WTC11 (cell line): ENCODE measurements around the gene CAV1. TPM values are rescaled to one million over a fixed set of nuclear protein-coding genes. Genes with fewer than 3 reads are reported as not detected.
"Not testable (repeated sequence)": the region's sequence is repeated elsewhere in the genome, so short reads cannot be mapped to it uniquely, and the experiment has no call there.

Experiments used
- ATAC-seq: fragments of 200-7000 bp; cut with Tn5 transposase; 2 replicates; pipeline ENCODE4 v1.10.0; 2021; ENCODE audit warnings: mild to moderate bottlenecking, moderate library complexity
- CTCF ChIA-PET: fragments of 300-600 bp; sonication (Branson Sonifier 250); formaldehyde crosslinking; loops from one replicate; lab custom pipeline; 2021; ENCODE audit warnings: antibody characterized with exemption; lab: Charles Lee
- POLR2A ChIA-PET: fragments of 350-600 bp; sonication (Branson Sonifier 250); formaldehyde crosslinking; loops from one replicate; lab custom pipeline; 2021; ENCODE audit warnings: antibody characterized with exemption; lab: Charles Lee
- DNase-seq: peaks from one replicate; pipeline ENCODE4 v3.0.0; 2021; ENCODE audit warnings: low spot score
- H3K27ac Mint-ChIP-seq: 2 replicates; pipeline ENCODE4 v1.8.0; 2021; ENCODE audit warnings: mixed read lengths
- H3K27me3 Mint-ChIP-seq: 2 replicates; pipeline ENCODE4 v1.8.0; 2021; ENCODE audit warnings: low read depth, mild to moderate bottlenecking, moderate library complexity, mixed read lengths
- H3K36me3 Mint-ChIP-seq: 2 replicates; pipeline ENCODE4 v1.8.0; 2021; ENCODE audit warnings: mixed read lengths
- H3K4me1 Mint-ChIP-seq: 2 replicates; pipeline ENCODE4 v1.8.0; 2022; ENCODE audit warnings: mixed read lengths
- H3K4me3 Mint-ChIP-seq: 2 replicates; pipeline ENCODE4 v1.8.0; 2021; ENCODE audit warnings: mild to moderate bottlenecking, moderate library complexity, mixed read lengths
- H3K9me3 Mint-ChIP-seq: 2 replicates; pipeline ENCODE4 v1.8.0; 2021; ENCODE audit warnings: mixed read lengths
- ATF2 ChIP-seq: sonication (generic); formaldehyde crosslinking; IDR thresholded peaks from 2 replicates; pipeline ENCODE4 v1.8.1; 2022; ENCODE audit warnings: low read depth, missing genetic modification reagents, borderline replicate concordance
- EMX1 ChIP-seq: fragments of 250-450 bp; sonication (Bioruptor Pico); IDR thresholded peaks from 2 replicates; pipeline ENCODE4 v1.8.0; 2021; ENCODE audit warnings: mild to moderate bottlenecking
- GTF2I ChIP-seq: fragments of 250-450 bp; sonication (Bioruptor Pico); conservative IDR thresholded peaks from 2 replicates; pipeline ENCODE4 v1.4.0; 2021; ENCODE audit warnings: mild to moderate bottlenecking
- MLX ChIP-seq: sonication (generic); formaldehyde crosslinking; IDR thresholded peaks from 2 replicates; pipeline ENCODE4 v1.8.1; 2023; ENCODE audit warnings: mild to moderate bottlenecking, missing genetic modification reagents, moderate library complexity
- NFYB ChIP-seq: sonication (generic); formaldehyde crosslinking; conservative IDR thresholded peaks from 2 replicates; pipeline ENCODE4 v1.8.0; 2022; ENCODE audit warnings: low read depth, missing genetic modification reagents
- NR1H2 ChIP-seq: sonication (generic); formaldehyde crosslinking; IDR thresholded peaks from 2 replicates; pipeline ENCODE4 v1.9.0; 2021; ENCODE audit warnings: mild to moderate bottlenecking, moderate library complexity, missing genetic modification reagents
- NR3C1 ChIP-seq: sonication (generic); formaldehyde crosslinking; conservative IDR thresholded peaks from 2 replicates; pipeline ENCODE4 v1.8.1; 2023; ENCODE audit warnings: low read depth, mild to moderate bottlenecking, missing genetic modification reagents
- OVOL2 ChIP-seq: fragments of 250-450 bp; sonication (Bioruptor Pico); IDR thresholded peaks from 2 replicates; pipeline ENCODE4 v1.9.0; 2021; ENCODE audit warnings: mild to moderate bottlenecking, borderline replicate concordance
- RELA ChIP-seq: sonication (generic); formaldehyde crosslinking; IDR thresholded peaks from 2 replicates; pipeline ENCODE4 v1.8.1; 2022; ENCODE audit warnings: missing genetic modification reagents, mild to moderate bottlenecking, borderline replicate concordance
- SMAD3 ChIP-seq: sonication (generic); formaldehyde crosslinking; IDR thresholded peaks from 2 replicates; pipeline ENCODE4 v1.8.0; 2022; ENCODE audit warnings: missing genetic modification reagents, mild to moderate bottlenecking, borderline replicate concordance
- TEAD4 ChIP-seq: sonication (generic); formaldehyde crosslinking; IDR thresholded peaks from 2 replicates; pipeline ENCODE4 v1.8.0; 2022; ENCODE audit warnings: mild to moderate bottlenecking, missing genetic modification reagents
- ZBTB21 ChIP-seq: sonication (generic); formaldehyde crosslinking; IDR thresholded peaks from 2 replicates; pipeline ENCODE4 v1.8.1; 2023; ENCODE audit warnings: mild to moderate bottlenecking, missing genetic modification reagents, borderline replicate concordance
- ZNF121 ChIP-seq: sonication (generic); formaldehyde crosslinking; IDR thresholded peaks from 2 replicates; pipeline ENCODE4 v1.8.0; 2023; ENCODE audit warnings: missing genetic modification reagents
- ZNF232 ChIP-seq: sonication (generic); formaldehyde crosslinking; IDR thresholded peaks from 2 replicates; pipeline ENCODE4 v1.8.0; 2022; ENCODE audit warnings: mild to moderate bottlenecking, missing genetic modification reagents
- total RNA-seq: library from RNA; stranded (reverse); gene quantifications from 3 replicates; pipeline ENCODE4 v1.2.3, GENCODE V29; 2021
- TF ChIP-seq, protein P1 (sequence below): sonication (generic); formaldehyde crosslinking; IDR thresholded peaks from 2 replicates; pipeline ENCODE4 v1.8.1; 2023; ENCODE audit warnings: mild to moderate bottlenecking, missing genetic modification reagents, borderline replicate concordance
- TF ChIP-seq, protein P2 (sequence below): sonication (generic); formaldehyde crosslinking; IDR thresholded peaks from 2 replicates; pipeline ENCODE4 v1.8.0; 2022; ENCODE audit warnings: missing genetic modification reagents
- TF ChIP-seq, protein P3 (sequence below): fragments of 250-450 bp; sonication (Bioruptor Pico); IDR thresholded peaks from 2 replicates; pipeline ENCODE4 v2.1.2; 2022; ENCODE audit warnings: mild to moderate bottlenecking, moderate library complexity

CAV1 gene
- total RNA-seq, 1 experiment from 2014 or later = 19.7 TPM

- TF ChIP-seq SMAD3 (CRISPR knock-in tag) = no peak
- TF ChIP-seq, protein P1, sequence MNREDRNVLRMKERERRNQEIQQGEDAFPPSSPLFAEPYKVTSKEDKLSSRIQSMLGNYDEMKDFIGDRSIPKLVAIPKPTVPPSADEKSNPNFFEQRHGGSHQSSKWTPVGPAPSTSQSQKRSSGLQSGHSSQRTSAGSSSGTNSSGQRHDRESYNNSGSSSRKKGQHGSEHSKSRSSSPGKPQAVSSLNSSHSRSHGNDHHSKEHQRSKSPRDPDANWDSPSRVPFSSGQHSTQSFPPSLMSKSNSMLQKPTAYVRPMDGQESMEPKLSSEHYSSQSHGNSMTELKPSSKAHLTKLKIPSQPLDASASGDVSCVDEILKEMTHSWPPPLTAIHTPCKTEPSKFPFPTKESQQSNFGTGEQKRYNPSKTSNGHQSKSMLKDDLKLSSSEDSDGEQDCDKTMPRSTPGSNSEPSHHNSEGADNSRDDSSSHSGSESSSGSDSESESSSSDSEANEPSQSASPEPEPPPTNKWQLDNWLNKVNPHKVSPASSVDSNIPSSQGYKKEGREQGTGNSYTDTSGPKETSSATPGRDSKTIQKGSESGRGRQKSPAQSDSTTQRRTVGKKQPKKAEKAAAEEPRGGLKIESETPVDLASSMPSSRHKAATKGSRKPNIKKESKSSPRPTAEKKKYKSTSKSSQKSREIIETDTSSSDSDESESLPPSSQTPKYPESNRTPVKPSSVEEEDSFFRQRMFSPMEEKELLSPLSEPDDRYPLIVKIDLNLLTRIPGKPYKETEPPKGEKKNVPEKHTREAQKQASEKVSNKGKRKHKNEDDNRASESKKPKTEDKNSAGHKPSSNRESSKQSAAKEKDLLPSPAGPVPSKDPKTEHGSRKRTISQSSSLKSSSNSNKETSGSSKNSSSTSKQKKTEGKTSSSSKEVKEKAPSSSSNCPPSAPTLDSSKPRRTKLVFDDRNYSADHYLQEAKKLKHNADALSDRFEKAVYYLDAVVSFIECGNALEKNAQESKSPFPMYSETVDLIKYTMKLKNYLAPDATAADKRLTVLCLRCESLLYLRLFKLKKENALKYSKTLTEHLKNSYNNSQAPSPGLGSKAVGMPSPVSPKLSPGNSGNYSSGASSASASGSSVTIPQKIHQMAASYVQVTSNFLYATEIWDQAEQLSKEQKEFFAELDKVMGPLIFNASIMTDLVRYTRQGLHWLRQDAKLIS (CRISPR knock-in tag) = no peak
- TF ChIP-seq ZNF121 (CRISPR knock-in tag) = no peak
These were observed 46.0 kb upstream of the CAV1 start (continued) for GRCh38 chr7:116478834-116479233.

- Mint-ChIP-seq H3K4me1 (no peaks in the 10 kb centered on the region), H3K27ac (no peak overlapping the region), H3K9me3 (no peaks in the 10 kb centered on the region), H3K36me3 (no peaks in the 10 kb centered on the region), H3K4me3 (no peak overlapping the region), H3K27me3 (no peaks in the 10 kb centered on the region)
- ChIA-PET CTCF (interaction anchor here (1.3 kb wide), 1 partner anchor 43 kb away, joined by 3 read pairs; no protein-coding TSS in a partner anchor), POLR2A (no interaction called here)
- no peak for TF ChIP-seq MLX (CRISPR knock-in tag)
- no peak for TF ChIP-seq GTF2I (CRISPR knock-in tag)
- no peak for TF ChIP-seq NR1H2 (CRISPR knock-in tag)
- TF ChIP-seq, protein P2, sequence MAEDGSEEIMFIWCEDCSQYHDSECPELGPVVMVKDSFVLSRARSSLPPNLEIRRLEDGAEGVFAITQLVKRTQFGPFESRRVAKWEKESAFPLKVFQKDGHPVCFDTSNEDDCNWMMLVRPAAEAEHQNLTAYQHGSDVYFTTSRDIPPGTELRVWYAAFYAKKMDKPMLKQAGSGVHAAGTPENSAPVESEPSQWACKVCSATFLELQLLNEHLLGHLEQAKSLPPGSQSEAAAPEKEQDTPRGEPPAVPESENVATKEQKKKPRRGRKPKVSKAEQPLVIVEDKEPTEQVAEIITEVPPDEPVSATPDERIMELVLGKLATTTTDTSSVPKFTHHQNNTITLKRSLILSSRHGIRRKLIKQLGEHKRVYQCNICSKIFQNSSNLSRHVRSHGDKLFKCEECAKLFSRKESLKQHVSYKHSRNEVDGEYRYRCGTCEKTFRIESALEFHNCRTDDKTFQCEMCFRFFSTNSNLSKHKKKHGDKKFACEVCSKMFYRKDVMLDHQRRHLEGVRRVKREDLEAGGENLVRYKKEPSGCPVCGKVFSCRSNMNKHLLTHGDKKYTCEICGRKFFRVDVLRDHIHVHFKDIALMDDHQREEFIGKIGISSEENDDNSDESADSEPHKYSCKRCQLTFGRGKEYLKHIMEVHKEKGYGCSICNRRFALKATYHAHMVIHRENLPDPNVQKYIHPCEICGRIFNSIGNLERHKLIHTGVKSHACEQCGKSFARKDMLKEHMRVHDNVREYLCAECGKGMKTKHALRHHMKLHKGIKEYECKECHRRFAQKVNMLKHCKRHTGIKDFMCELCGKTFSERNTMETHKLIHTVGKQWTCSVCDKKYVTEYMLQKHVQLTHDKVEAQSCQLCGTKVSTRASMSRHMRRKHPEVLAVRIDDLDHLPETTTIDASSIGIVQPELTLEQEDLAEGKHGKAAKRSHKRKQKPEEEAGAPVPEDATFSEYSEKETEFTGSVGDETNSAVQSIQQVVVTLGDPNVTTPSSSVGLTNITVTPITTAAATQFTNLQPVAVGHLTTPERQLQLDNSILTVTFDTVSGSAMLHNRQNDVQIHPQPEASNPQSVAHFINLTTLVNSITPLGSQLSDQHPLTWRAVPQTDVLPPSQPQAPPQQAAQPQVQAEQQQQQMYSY (CRISPR knock-in tag) = no peak
- TF ChIP-seq EMX1 (CRISPR knock-in tag) = no peak
- TF ChIP-seq NFYB (CRISPR knock-in tag) = no peak
- TF ChIP-seq OVOL2 (CRISPR knock-in tag) = no peak
- no peak for TF ChIP-seq ZBTB21 (CRISPR knock-in tag)
- TF ChIP-seq, protein P3, sequence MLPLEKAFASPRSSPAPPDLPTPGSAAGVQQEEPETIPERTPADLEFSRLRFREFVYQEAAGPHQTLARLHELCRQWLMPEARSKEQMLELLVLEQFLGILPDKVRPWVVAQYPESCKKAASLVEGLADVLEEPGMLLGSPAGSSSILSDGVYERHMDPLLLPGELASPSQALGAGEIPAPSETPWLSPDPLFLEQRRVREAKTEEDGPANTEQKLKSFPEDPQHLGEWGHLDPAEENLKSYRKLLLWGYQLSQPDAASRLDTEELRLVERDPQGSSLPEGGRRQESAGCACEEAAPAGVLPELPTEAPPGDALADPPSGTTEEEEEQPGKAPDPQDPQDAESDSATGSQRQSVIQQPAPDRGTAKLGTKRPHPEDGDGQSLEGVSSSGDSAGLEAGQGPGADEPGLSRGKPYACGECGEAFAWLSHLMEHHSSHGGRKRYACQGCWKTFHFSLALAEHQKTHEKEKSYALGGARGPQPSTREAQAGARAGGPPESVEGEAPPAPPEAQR (CRISPR knock-in tag) = no peak
- TF ChIP-seq TEAD4 (CRISPR knock-in tag) = no peak
- no peak for TF ChIP-seq NR3C1 (CRISPR knock-in tag)
- no peak for TF ChIP-seq ZNF232 (CRISPR knock-in tag)
- no peak for TF ChIP-seq ATF2
- TF ChIP-seq RELA = no peak
- ATAC-seq (no peak), DNase-seq (no peak)
These were observed 41.4 kb upstream of the CAV1 start for GRCh38 chr7:116483271-116483942.

- CTCF ChIA-PET, POLR2A ChIA-PET, H3K4me3 Mint-ChIP-seq, H3K27me3 Mint-ChIP-seq, H3K27ac Mint-ChIP-seq, H3K36me3 Mint-ChIP-seq, H3K4me1 Mint-ChIP-seq, ATAC-seq, DNase-seq, H3K9me3 Mint-ChIP-seq: not testable (repeated sequence)
These were observed 40.4 kb upstream of the CAV1 start for GRCh38 chr7:116484389-116484788.
